Loucy (cell line): ENCODE data around the gene FOXP3.

ENCODE experiments used
- CTCF ChIP-seq: fragments of 200-600 bp; sonication (generic); conservative IDR thresholded peaks from 2 replicates; pipeline ENCODE4 v1.5.1; 2014; ENCODE audit warnings: mild to moderate bottlenecking, antibody characterized with exemption, low read length
- EZH2phosphoT487 ChIP-seq: fragments of 200-600 bp; IDR thresholded peaks from 2 replicates; pipeline ENCODE4 v1.6.1; 2018; ENCODE audit warnings: antibody characterized with exemption, mild to moderate bottlenecking, moderate library complexity, borderline replicate concordance

- TF ChIP-seq CTCF (no peak), EZH2phosphoT487 (no peak)
Measured at GRCh38 chrX:49246541-49246940, 18.0 kb downstream of the FOXP3 start.
